BJ (cell line): ENCODE data around the gene CAT. TPM values are rescaled to one million over a fixed set of nuclear protein-coding genes. Genes with fewer than 3 reads are reported as not detected.

Experiments used
- CTCF ChIA-PET: fragments of 350-600 bp; formaldehyde crosslinking; extraction: SDS; loops from one replicate; lab custom pipeline; 2021; ENCODE audit warnings: antibody characterized with exemption, inconsistent platforms; lab: Yijun Ruan, JAX
- POLR2A ChIA-PET: fragments of 300-600 bp; sonication (Branson Sonifier 250); formaldehyde crosslinking; extraction: SDS; loops from one replicate; lab custom pipeline; 2021; ENCODE audit warnings: antibody characterized with exemption; lab: Charles Lee
- DNase-seq: peaks from one replicate; pipeline ENCODE4 v3.0.0-alpha.2; 2011; ENCODE audit warnings: low read depth
- H3K27me3 ChIP-seq: 2 replicates; pipeline ENCODE4 v1.6.0; 2011; ENCODE audit warnings: low read length; ENCODE audit not compliant: control insufficient read depth, insufficient read depth
- H3K36me3 ChIP-seq: 2 replicates; pipeline ENCODE4 v1.5.1; 2011; ENCODE audit warnings: low read length; ENCODE audit not compliant: control insufficient read depth, insufficient read depth
- H3K4me3 ChIP-seq: 2 replicates; pipeline ENCODE4 v1.5.1; 2011; ENCODE audit warnings: low read depth, mild to moderate bottlenecking, control low read depth, low read length
- CTCF ChIP-seq: IDR thresholded peaks from 2 replicates; pipeline ENCODE4 v1.5.1; 2011; ENCODE audit warnings: low read depth, mild to moderate bottlenecking, control low read depth, inconsistent platforms, low read length, moderate library complexity; ENCODE audit not compliant: insufficient read depth
- polyA plus RNA-seq: library from polyadenylated mRNA; depleted of rRNA; stranded (reverse); fragments of >200 nt; gene quantifications from 2 replicates; pipeline ENCODE4 v1.2.3, GENCODE V29; 2011

The CAT gene
- polyA plus RNA-seq, 1 experiment: 101 TPM

DNA sequence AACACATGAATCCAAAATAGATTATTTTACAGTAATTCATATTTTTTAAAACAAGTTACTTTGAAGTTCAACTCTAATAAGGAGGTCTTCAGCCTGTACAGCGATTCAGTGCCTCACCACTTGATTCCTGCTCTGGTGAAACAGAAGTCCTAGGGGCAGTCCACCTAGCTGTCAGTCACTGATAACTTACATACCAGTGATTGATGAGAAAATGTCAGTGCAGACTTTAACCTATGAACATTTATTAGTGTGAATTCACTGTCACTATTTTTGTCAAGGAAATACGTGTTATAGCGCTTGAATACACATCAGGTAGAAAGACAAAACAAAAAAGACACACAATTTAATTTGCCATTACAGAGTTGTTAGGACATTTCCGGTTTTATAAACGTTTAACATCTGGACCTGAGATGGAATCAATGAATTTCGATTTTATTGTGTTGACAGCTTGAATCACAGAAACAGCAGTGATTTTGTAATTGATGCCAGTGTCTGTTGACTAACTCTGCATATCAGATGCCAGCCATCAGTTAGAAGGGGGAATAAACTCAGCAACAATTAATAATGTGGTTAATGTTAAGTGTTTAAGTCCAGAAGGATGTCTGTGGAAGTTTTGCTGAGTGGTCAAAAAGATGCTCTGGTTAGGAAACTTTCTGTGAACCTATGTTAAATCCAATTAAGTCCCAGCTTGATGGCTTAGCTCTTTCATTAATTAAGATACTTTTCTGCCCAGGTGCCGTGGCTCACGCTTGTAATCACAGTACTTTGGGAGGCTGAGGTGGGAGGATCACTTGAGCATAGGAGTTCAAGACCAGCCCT, 40.3 kb downstream of the CAT start:
- no peak for TF ChIP-seq CTCF
- H3K27me3 ChIP-seq: 0 out of 2 replicates have a peak, but pooled peaks cover 2% of the 10 kb centered on the region
- CTCF ChIA-PET: interaction anchor here (0.7 to 1.3 kb wide), 4 partner anchors 11 to 33 kb away, joined by 3 to 5 read pairs (median 3); no protein-coding TSS in a partner anchor
- POLR2A ChIA-PET: no interaction called here
- no peak overlapping the region for H3K4me3 ChIP-seq
- H3K36me3 ChIP-seq: no peaks in the 10 kb centered on the region
- DNase-seq: no peak

GRCh38 chr11:34480314-34480713, 41.6 kb downstream of the CAT start:
- ChIA-PET CTCF (interaction anchor here (0.7 to 1.3 kb wide), 4 partner anchors 10 to 32 kb away, joined by 3 to 5 read pairs (median 4); no protein-coding TSS in a partner anchor), POLR2A (no interaction called here)
- no peak for TF ChIP-seq CTCF
- no peak for DNase-seq
- no peak overlapping the region for H3K4me3 ChIP-seq
- H3K27me3 ChIP-seq: 0 out of 2 replicates have a peak, but pooled peaks cover 2% of the 10 kb centered on the region
- no peaks in the 10 kb centered on the region for H3K36me3 ChIP-seq

GRCh38 chr11:34481307-34481706, 42.6 kb downstream of the CAT start:
- no peak overlapping the region for H3K4me3 ChIP-seq
- POLR2A ChIA-PET: no interaction called here
- no peak for TF ChIP-seq CTCF
- H3K36me3 ChIP-seq: no peaks in the 10 kb centered on the region
- H3K27me3 ChIP-seq: 0 out of 2 replicates have a peak, but pooled peaks cover 2% of the 10 kb centered on the region
- DNase-seq: no peak
- CTCF ChIA-PET: interaction anchor here (1.6 kb wide), 1 partner anchor 12 kb away, joined by 8 read pairs; no protein-coding TSS in a partner anchor

DNA sequence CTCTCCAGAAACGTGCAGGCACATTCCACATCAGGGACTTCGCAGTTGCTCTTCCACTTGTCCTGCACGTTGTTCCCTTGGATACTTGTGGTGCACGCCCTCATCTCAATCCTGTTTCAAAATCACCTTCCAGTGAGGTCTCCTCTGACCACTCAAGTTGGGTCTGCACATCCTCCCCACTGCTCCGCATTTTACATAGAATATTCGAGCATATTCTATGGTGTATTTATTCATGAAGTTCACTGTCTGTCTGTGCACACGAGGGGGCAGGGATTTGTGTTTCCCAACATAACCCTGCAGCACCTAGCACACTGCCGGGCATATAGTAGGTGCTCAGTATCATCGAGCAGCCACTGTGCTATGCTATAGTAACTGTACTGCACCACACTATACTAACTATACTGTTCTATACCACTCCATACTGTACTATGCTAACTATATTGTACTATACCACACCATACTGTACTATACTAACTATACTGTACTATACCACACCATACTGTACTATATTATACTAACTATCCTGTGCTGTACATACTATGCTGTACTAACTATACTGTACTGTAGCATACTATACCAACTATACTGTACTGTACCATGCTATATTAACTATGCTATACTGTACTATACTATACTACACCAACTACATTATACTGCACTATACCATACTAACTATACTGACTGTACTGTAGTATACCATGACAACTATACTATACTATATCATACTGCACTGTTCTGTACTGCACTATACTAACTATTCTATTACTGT, 44.6 kb downstream of the CAT start:
- H3K36me3 ChIP-seq: no peaks in the 10 kb centered on the region
- no peak for DNase-seq
- CTCF ChIA-PET: no interaction called here
- H3K27me3 ChIP-seq: peaks cover 4% of the 10 kb centered on the region; the same call in 1 of the 2 replicates
- no peak for TF ChIP-seq CTCF
- POLR2A ChIA-PET: no interaction called here
- no peak overlapping the region for H3K4me3 ChIP-seq

DNA sequence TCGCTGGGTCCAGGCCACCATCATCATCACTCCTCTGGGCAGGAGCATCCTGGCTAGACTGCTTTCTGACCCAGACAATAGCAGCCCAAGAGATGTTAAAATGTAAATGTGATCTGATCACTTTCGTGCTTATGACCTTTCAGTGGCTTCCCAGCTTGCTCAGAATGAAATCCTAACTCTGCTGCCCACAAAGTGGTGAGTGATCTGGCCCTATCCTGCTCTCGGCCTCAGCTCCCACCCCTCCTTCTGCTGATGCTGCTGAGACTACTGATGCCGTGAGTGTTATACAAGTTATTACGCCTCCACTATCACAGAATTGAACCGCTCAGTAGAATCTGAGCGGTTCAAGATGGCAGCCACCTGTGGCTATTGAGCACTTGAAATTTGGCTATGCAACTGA, 48.7 kb downstream of the CAT start:
- H3K4me3 ChIP-seq: no peak overlapping the region
- TF ChIP-seq CTCF: no peak
- no peak for DNase-seq
- CTCF ChIA-PET: interaction anchor here (0.6 to 1.6 kb wide), 3 partner anchors 10 to 20 kb away, joined by 3 to 6 read pairs (median 5); no protein-coding TSS in a partner anchor
- H3K36me3 ChIP-seq: no peaks in the 10 kb centered on the region
- H3K27me3 ChIP-seq: peaks cover 7% of the 10 kb centered on the region
- POLR2A ChIA-PET: no interaction called here
